ENCODE measurements around the gene AP2M1. TPM values are rescaled to one million over a fixed set of nuclear protein-coding genes. Genes with fewer than 3 reads are reported as not detected.
A peak's percentile ranks its signal among the peaks of the same experiment; 100 is the strongest.

The AP2M1 gene
- total and polyA plus RNA-seq, 10 of the 15 experiments (the other 5 are each of a cell fraction or from before 2014, with no cell fraction given), result 65.6 to 356 (median 161) TPM

DNA sequence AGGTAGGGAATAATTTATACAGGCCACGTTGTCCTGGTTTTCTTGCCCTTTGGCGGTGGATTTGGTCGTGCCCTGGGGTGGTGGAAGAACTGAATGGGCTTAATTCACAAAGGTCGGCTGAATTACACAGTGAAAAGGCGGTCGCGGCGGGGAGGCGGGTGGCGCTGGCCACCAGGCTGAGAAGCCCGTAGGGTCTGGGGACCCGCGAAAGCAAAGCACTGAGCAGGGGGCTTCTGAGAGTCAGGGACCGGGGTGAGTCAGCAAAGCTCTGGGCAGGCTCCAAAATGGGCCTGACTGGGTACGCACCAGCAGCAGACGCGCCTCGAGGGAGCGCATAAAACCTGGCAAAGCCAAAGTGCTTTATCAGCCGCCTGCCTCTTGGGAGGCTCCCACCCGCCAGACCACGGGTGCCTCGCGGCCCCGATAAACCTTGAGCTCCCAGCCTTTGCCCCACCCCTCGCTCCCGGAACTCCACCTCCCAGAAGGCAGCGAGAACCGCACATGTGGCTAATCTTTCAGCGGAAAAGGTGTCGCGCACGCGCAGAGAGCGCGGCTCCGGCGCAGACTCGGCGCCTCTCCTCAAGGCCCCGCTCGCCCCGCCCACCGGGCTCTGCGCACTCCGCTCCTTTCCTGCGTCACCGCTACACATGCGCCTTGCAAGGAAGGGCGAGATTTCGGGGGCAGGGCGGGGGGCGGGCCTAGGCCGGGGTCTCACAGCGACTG, 11.0 kb downstream of the AP2M1 start (continued):
- no peak for TF ChIP-seq FOS (IDR thresholded peaks at IDR 0.05; ENCODE audit: borderline replicate concordance, extremely low read depth, insufficient read length)
- TF ChIP-seq, protein P1, sequence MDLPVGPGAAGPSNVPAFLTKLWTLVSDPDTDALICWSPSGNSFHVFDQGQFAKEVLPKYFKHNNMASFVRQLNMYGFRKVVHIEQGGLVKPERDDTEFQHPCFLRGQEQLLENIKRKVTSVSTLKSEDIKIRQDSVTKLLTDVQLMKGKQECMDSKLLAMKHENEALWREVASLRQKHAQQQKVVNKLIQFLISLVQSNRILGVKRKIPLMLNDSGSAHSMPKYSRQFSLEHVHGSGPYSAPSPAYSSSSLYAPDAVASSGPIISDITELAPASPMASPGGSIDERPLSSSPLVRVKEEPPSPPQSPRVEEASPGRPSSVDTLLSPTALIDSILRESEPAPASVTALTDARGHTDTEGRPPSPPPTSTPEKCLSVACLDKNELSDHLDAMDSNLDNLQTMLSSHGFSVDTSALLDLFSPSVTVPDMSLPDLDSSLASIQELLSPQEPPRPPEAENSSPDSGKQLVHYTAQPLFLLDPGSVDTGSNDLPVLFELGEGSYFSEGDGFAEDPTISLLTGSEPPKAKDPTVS (IDR thresholded peaks at IDR 0.05; ENCODE audit: low read depth, low read length), result no peak
- TF ChIP-seq RFX5 (IDR thresholded peaks at IDR 0.05; ENCODE audit: low read depth, low read length), result no peak
- peak; percentile 56 to 64; a peak in 3 of 4 replicates for TF ChIP-seq BHLHE40 (IDR thresholded peaks at IDR 0.05; ENCODE audit: borderline replicate concordance in 1 of 2, low read depth in 2 of 2, low read length in 1 of 2)
- no peak for TF ChIP-seq HDAC6 (IDR thresholded peaks at IDR 0.05; ENCODE audit: unreplicated experiment)
- no peak for TF ChIP-seq KDM1A (IDR thresholded peaks at IDR 0.05; ENCODE audit: borderline replicate concordance)
- no peak for TF ChIP-seq ASH2L (IDR thresholded peaks at IDR 0.05; ENCODE audit: borderline replicate concordance, low read depth)
- TF ChIP-seq, protein P2, sequence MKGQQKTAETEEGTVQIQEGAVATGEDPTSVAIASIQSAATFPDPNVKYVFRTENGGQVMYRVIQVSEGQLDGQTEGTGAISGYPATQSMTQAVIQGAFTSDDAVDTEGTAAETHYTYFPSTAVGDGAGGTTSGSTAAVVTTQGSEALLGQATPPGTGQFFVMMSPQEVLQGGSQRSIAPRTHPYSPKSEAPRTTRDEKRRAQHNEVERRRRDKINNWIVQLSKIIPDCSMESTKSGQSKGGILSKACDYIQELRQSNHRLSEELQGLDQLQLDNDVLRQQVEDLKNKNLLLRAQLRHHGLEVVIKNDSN (IDR thresholded peaks at IDR 0.05; ENCODE audit: borderline replicate concordance, extremely low read length, insufficient read depth, low read depth, low read length), result peak; percentile 61
- TF ChIP-seq MTA3 (IDR thresholded peaks at IDR 0.05; ENCODE audit: borderline replicate concordance, low read length), result no peak
- TF ChIP-seq, protein P3, sequence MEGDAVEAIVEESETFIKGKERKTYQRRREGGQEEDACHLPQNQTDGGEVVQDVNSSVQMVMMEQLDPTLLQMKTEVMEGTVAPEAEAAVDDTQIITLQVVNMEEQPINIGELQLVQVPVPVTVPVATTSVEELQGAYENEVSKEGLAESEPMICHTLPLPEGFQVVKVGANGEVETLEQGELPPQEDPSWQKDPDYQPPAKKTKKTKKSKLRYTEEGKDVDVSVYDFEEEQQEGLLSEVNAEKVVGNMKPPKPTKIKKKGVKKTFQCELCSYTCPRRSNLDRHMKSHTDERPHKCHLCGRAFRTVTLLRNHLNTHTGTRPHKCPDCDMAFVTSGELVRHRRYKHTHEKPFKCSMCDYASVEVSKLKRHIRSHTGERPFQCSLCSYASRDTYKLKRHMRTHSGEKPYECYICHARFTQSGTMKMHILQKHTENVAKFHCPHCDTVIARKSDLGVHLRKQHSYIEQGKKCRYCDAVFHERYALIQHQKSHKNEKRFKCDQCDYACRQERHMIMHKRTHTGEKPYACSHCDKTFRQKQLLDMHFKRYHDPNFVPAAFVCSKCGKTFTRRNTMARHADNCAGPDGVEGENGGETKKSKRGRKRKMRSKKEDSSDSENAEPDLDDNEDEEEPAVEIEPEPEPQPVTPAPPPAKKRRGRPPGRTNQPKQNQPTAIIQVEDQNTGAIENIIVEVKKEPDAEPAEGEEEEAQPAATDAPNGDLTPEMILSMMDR (IDR thresholded peaks at IDR 0.05 in 2 of 3, conservative IDR thresholded peaks at IDR 0.05 in 1 of 3; ENCODE audit: control insufficient read depth in 2 of 3, extremely low read depth in 1 of 3, insufficient read depth in 1 of 3, low read depth in 3 of 3, low read length in 3 of 3), result no peak
- no peak for TF ChIP-seq NFIC (IDR thresholded peaks at IDR 0.05; ENCODE audit: low read depth, low read length)
- no peak for TF ChIP-seq EED (IDR thresholded peaks at IDR 0.05; ENCODE audit: low read depth)
- no peak for TF ChIP-seq DPF2 (IDR thresholded peaks at IDR 0.05)
- no peak for TF ChIP-seq MYB (IDR thresholded peaks at IDR 0.05; ENCODE audit: borderline replicate concordance, low read depth, low read length)
- peak; percentile 72; the same call in 1 of the 2 replicates for TF ChIP-seq ATF3 (IDR thresholded peaks at IDR 0.05; ENCODE audit: borderline replicate concordance, extremely low read depth, low read depth, low read length)
- no peak for TF ChIP-seq PBX3 (IDR thresholded peaks at IDR 0.05; ENCODE audit: insufficient replicate concordance, low read depth, low read length)
- TF ChIP-seq RB1 (IDR thresholded peaks at IDR 0.05; ENCODE audit: borderline replicate concordance), result no peak
- TF ChIP-seq RBBP5 (conservative IDR thresholded peaks at IDR 0.05), result no peak
- no peak for TF ChIP-seq E2F4 (IDR thresholded peaks at IDR 0.05; ENCODE audit: low read depth, low read length)

Data from GM12878 (cell line).